ENCODE data around the gene KCNG2.

KCNG2 gene

GRCh38 chr18:79800371-79801180 lies 2.8 kb downstream of the KCNG2 start:
- no peak for DNase-seq

GRCh38 chr18:79801217-79801616 lies 3.5 kb downstream of the KCNG2 start:
- DNase-seq: no peak

- no peak for DNase-seq
Observed at GRCh38 chr18:79801641-79802040, 3.9 kb downstream of the KCNG2 start.

- no peak for DNase-seq
Observed at GRCh38 chr18:79802298-79802697, 4.6 kb downstream of the KCNG2 start.

GRCh38 chr18:79803611-79804051 lies 5.9 kb downstream of the KCNG2 start:
- no peak for DNase-seq

- no peak for DNase-seq
Observed at GRCh38 chr18:79804130-79804787, 6.5 kb downstream of the KCNG2 start.

- no peak for DNase-seq
Observed at GRCh38 chr18:79805211-79805887, 7.6 kb downstream of the KCNG2 start.

- DNase-seq: no peak
Observed at GRCh38 chr18:79805926-79806487, 8.3 kb downstream of the KCNG2 start.

- no peak for DNase-seq
Observed at GRCh38 chr18:79806976-79807841, 9.5 kb downstream of the KCNG2 start.

GRCh38 chr18:79809482-79810192 lies 11.9 kb downstream of the KCNG2 start:
- no peak for DNase-seq

- DNase-seq: no peak
Observed at GRCh38 chr18:79812052-79812451, 14.3 kb downstream of the KCNG2 start.

- DNase-seq: no peak
Observed at GRCh38 chr18:79814373-79814772, 16.6 kb downstream of the KCNG2 start.

- DNase-seq: no peak
Observed at GRCh38 chr18:79815657-79816056, 17.9 kb downstream of the KCNG2 start.

- no peak for DNase-seq
Observed at GRCh38 chr18:79816092-79816491, 18.4 kb downstream of the KCNG2 start.

GRCh38 chr18:79816981-79817606 lies 19.4 kb downstream of the KCNG2 start:
- DNase-seq: no peak

GRCh38 chr18:79817607-79817998 lies 19.9 kb downstream of the KCNG2 start:
- DNase-seq: no peak

- DNase-seq: no peak
Observed at GRCh38 chr18:79818036-79818435, 20.3 kb downstream of the KCNG2 start.

- DNase-seq: no peak
Observed at GRCh38 chr18:79818631-79819030, 20.9 kb downstream of the KCNG2 start.

GRCh38 chr18:79819064-79819967 lies 21.6 kb downstream of the KCNG2 start:
- no peak for DNase-seq

- no peak for DNase-seq
Observed at GRCh38 chr18:79819968-79820351, 22.2 kb downstream of the KCNG2 start.

All from NCI-H1092 (cell line).